Esophagus muscularis mucosa (tissue), 4 donors: Measurements from ENCODE around the gene UQCRC1. TPM values are rescaled to one million over a fixed set of nuclear protein-coding genes. Genes with fewer than 3 reads are reported as not detected.

Experiments used
- DNase-seq: peaks from one replicate; pipeline ENCODE4 v3.0.0-alpha.2; 2017; ENCODE audit errors: extremely low spot score
- H3K27ac ChIP-seq, 4 donors: fragments of 200-600 bp; sonication (generic); replicated peaks in 1 of 4; 1 replicate in 3 of 4; 2 replicates in 1 of 4; pipeline ENCODE4 v1.5.1; 2016 to 2019; ENCODE audit warnings: mild to moderate bottlenecking in 1 of 4
- H3K27me3 ChIP-seq, 4 donors: fragments of 200-600 bp; sonication (generic); one replicate each; pipeline versions ENCODE4 v1.5.1 to v1.6.0; 2016 to 2019
- H3K36me3 ChIP-seq, 4 donors: fragments of 200-600 bp; sonication (generic); one replicate each; pipeline ENCODE4 v1.5.1; 2016 to 2019
- H3K4me1 ChIP-seq, 4 donors: fragments of 200-600 bp; sonication (generic); one replicate each; pipeline ENCODE4 v1.5.1; 2016 to 2019
- H3K4me3 ChIP-seq, 4 donors: fragments of 200-600 bp; sonication (generic); 1 replicate in 2 of 4; 2 replicates in 2 of 4; pipeline ENCODE4 v1.5.1; 2016 to 2019; ENCODE audit warnings: mild to moderate bottlenecking in 4 of 4, moderate library complexity in 1 of 4
- H3K9me3 ChIP-seq, 4 donors: fragments of 200-600 bp; sonication (generic); 1 replicate in 3 of 4; 2 replicates in 1 of 4; pipeline ENCODE4 v1.5.1; 2016 to 2019
- CTCF ChIP-seq, 3 experiments: fragments of 200-600 bp in 2 of 3; fragments of 450-650 bp in 1 of 3; sonication (generic) in 2 of 3; IDR thresholded peaks; one replicate each; pipeline ENCODE4 v1.5.1; 2017 to 2019; ENCODE audit warnings: antibody characterized with exemption in 3 of 3, mild to moderate bottlenecking in 2 of 3, moderate library complexity in 1 of 3
- EP300 ChIP-seq: sonication (generic); formaldehyde crosslinking; IDR thresholded peaks from one replicate; pipeline ENCODE4 v1.6.1; 2017; ENCODE audit warnings: antibody characterized with exemption
- POLR2A ChIP-seq: fragments of 450-650 bp; IDR thresholded peaks from one replicate; pipeline ENCODE4 v1.6.1; 2017; ENCODE audit warnings: antibody characterized with exemption, moderate library complexity, mild to moderate bottlenecking, low read depth
- POLR2AphosphoS5 ChIP-seq, 2 donors: sonication (generic); formaldehyde crosslinking; IDR thresholded peaks; one replicate each; pipeline ENCODE4 v1.6.1; 2017; ENCODE audit warnings: antibody characterized with exemption in 2 of 2
- WGBS: methylation state at CpG from one replicate; pipeline ENCODE4 v1.1.5; 2018; 5-methylcytosine and 5-hydroxymethylcytosine counted together
- intact Hi-C: fragments of 100-400 bp; cut with DNase I; formaldehyde crosslinking; loops from one replicate; pipeline ENCODE4 v1.15.1; 2023
- total RNA-seq, 4 donors: library from RNA; depleted of rRNA; stranded (reverse); fragments of >200 nt; gene quantifications; one replicate each; pipeline versions ENCODE4 v1.1.0 to v1.2.1, GENCODE V29; 2016

UQCRC1 gene
- total RNA-seq, 4 donors from 2014 or later, result 265 to 340 (median 295) TPM

DNA sequence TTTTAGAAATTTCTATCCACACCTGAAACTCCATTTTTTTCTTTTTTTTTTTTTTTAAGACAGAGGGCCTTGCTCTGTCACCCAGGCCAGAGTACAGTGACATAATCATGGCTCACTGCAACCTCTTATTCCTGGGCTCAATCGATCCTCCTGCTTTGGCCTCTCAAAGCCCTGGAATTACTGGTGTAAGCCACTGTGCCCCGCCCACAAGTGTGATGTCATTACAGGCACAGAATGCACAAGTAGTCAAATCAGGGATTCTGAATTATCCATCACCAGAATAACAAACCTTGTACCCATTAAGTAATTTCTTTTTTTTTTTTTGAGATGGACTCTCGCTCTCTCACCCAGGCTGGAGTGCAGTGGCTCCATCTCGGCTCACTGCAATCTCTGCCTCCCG, 1.9 kb downstream of the UQCRC1 start:
- no peak overlapping the region for H3K27ac ChIP-seq
- intact Hi-C loops, result no loop called here
- peaks cover 25 to 46% (median 41%) of the 10 kb centered on the region in 4 donors for H3K36me3 ChIP-seq
- whole genome bisulfite sequencing, result 95% methylated on average over 5 of the region's 5 CpGs
- H3K4me3 ChIP-seq, result no peak overlapping the region
- H3K27me3 ChIP-seq, result no peaks in the 10 kb centered on the region
- TF ChIP-seq POLR2AphosphoS5 (IDR thresholded peaks at IDR 0.05), result no peak
- no peak for TF ChIP-seq POLR2A
- TF ChIP-seq CTCF (IDR thresholded peaks at IDR 0.05), result no peak
- TF ChIP-seq EP300, result no peak
- H3K9me3 ChIP-seq, result no peaks in the 10 kb centered on the region
- H3K4me1 ChIP-seq, result peaks cover 18 to 45% (median 26%) of the 10 kb centered on the region in 4 donors
- DNase-seq, result no peak

- no peak overlapping the region for H3K27ac ChIP-seq
- peaks cover 24 to 51% (median 32%) of the 10 kb centered on the region in 4 donors for H3K4me1 ChIP-seq
- no peak overlapping the region for H3K4me3 ChIP-seq
- DNase-seq, result no peak
- H3K27me3 ChIP-seq, result no peaks in the 10 kb centered on the region
- H3K9me3 ChIP-seq, result no peaks in the 10 kb centered on the region
- peaks cover 60 to 91% (median 86%) of the 10 kb centered on the region in 4 donors for H3K36me3 ChIP-seq
- intact Hi-C loops, result no loop called here
- TF ChIP-seq CTCF (IDR thresholded peaks at IDR 0.05), result no peak
- no peak for TF ChIP-seq POLR2A
- no peak for TF ChIP-seq POLR2AphosphoS5 (IDR thresholded peaks at IDR 0.05)
- WGBS, result 34% methylated on average over 2 of the region's 2 CpGs
Measured at GRCh38 chr3:48601622-48601994, 7.8 kb downstream of the UQCRC1 start.

- WGBS, result 94% methylated on average over 15 of the region's 19 CpGs
- intact Hi-C loops, result no loop called here
- H3K4me1 ChIP-seq, result peaks cover 25 to 57% (median 31%) of the 10 kb centered on the region in 4 donors
- no peaks in the 10 kb centered on the region for H3K27me3 ChIP-seq
- H3K9me3 ChIP-seq, result no peaks in the 10 kb centered on the region
- H3K27ac ChIP-seq, result no peak overlapping the region
- TF ChIP-seq POLR2A (no peak), CTCF (IDR thresholded peaks at IDR 0.05) (no peak), POLR2AphosphoS5 (IDR thresholded peaks at IDR 0.05) (no peak), EP300 (no peak)
- no peak overlapping the region for H3K4me3 ChIP-seq
- peaks cover 60 to 88% (median 84%) of the 10 kb centered on the region in 4 donors for H3K36me3 ChIP-seq
- DNase-seq, result no peak
Measured at GRCh38 chr3:48600711-48601621, 8.5 kb downstream of the UQCRC1 start.

- Histone ChIP-seq H3K9me3 (no peaks in the 10 kb centered on the region), H3K27me3 (peaks cover 0 to 12% (median 0%) of the 10 kb centered on the region in 4 donors), H3K27ac (peak overlapping the region; percentile 70 to 84 (median 78)), H3K36me3 (peaks cover 56 to 75% (median 71%) of the 10 kb centered on the region in 4 donors), H3K4me3 (no peak overlapping the region), H3K4me1 (peaks cover 34 to 67% (median 40%) of the 10 kb centered on the region in 4 donors)
- WGBS, result 96% methylated on average over 11 of the region's 12 CpGs
- TF ChIP-seq EP300, result no peak
- TF ChIP-seq POLR2A, result no peak
- TF ChIP-seq POLR2AphosphoS5 (IDR thresholded peaks at IDR 0.05), result no peak
- TF ChIP-seq CTCF (IDR thresholded peaks at IDR 0.05), result no peak
- no peak for DNase-seq
- intact Hi-C loops, result no loop called here
Measured at GRCh38 chr3:48599509-48600285, 9.7 kb downstream of the UQCRC1 start.
